ENCODE data around the gene CDH12.
"Not testable (repeated sequence)": the region's sequence is repeated elsewhere in the genome, so short reads cannot be mapped to it uniquely, and the experiment has no call there.

The CDH12 gene

DNA sequence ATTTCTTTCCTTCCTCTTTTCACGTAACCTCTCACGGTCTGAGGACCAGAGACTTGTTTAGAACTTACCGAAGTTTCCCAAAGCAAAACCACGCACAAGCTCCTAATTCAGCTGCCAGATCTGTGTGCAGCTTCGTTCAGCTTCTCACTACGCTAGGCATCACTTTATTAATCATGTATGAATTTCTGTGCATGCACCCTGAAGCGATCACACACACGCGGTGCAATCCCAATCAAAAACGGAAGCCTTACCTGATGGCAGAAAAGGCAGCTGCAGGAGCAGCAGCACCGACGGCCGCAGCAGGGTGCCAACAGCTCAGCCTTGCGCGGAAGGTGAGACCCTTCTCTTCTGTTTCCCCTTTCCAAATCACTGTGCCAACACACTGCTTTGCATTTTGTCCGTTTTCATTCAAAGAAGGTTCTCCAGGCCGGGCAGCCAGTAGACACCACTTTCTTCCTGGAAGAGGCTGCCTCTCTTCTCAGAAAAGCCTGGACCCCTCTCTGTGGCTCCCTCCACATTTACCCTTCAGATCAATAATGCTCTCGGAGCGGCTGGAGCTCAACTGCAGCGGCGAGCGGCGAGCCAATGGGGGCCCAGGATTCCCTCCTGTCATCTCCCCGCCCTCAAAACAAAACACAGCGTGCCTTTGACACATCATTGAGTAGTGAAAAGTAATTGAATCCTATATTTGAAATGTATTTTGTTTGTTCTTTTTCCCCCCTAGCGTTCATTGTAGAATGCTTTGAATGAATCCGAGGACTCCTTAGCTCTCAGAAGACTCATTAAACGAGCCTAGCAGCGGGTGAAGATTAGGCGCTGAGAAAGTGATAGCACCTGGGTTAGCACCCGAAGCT is at the start of gene CDH12:
CDH12 (minus strand) TSS at position 538 of the 854 bp plus-strand sequence.
- DNase-seq: peak; percentile 86 to 97 (median 96)

DNA sequence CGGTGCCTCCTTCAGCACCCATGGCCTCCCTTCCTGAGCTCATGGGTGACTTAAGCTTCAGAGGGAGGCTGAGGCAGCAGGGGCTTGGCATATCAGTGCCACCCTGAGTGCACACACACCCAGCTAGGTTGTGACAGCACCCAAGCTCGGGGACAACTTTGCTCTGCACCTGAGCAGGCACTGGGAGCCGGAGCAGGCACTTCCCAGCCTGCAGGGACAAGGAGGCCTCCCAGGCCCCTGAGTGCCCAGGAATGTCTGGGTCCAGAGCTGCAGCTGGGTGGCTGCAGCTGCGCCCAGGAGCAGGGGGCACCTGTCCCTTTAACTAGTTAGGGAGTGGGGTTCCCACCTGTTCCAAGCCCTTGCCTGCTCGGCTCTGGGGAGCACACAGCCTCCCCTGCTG is 48.7 kb upstream of the CDH12 start:
- no peak for DNase-seq

GRCh38 chr5:22900801-22901310 is 47.7 kb upstream of the CDH12 start:
- no peak for DNase-seq

- no peak for DNase-seq
These were observed 46.2 kb upstream of the CDH12 start for GRCh38 chr5:22899341-22899740.

GRCh38 chr5:22896152-22896551 is 43.0 kb upstream of the CDH12 start:
- no peak for DNase-seq

DNA sequence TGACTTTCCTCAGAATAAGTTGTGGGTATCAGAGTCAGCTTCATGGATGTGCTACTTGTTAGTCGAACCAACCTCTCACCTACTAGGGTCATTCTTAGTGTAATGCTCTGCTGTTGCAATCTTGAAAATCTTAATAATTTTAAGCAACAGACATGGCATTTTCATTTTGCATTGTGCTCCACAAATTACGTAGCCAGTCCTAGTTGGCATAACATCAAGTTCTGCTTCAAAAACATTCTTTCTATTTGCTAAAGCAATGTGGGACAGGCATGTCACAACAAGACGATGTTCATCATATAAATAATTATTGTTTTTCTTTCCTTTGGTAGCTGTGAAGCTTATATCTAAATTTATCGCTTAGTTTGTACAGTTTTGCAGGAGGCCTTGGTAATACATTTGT is 39.3 kb upstream of the CDH12 start:
- no peak for DNase-seq

DNA sequence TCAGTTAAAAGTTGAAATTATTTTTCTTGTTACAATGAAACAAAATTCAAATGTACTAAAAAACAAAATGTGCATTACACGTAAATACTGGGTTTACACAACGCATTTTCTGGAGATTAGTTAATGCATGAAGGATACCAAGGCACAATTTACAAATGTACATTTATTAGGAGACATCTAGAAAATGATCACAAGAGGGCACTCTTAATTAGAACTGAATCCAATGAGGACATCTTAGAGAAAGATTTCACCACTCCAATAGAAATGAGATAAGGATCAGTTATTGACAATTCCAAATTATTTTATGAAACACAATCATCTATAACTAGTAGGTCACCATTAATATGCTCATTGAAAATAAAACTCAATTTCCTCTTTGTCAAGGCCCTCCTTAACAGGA is 36.6 kb upstream of the CDH12 start:
- DNase-seq: peak; percentile 14 to 70 (median 34)

DNA sequence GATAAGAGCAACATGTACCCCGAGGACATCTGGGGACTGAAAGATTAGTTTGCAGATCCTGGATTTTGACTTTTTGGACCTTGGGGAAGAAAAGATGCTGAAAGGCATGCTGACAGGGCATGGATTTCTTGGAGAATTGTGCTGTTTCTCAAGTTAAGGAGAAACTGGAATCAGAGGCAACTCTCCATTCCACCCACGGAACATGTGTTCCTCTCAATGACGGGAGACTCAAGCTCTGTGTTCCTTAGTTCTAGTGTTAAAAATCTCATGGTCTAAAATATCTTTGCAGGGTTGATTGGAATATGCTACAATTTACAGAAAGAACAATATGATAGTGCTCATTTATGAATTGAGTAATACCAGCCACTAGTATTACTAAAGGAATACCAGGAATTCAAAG is 34.4 kb upstream of the CDH12 start:
- DNase-seq: no peak

- DNase-seq: not testable (repeated sequence)
These were observed 5.8 kb upstream of the CDH12 start for GRCh38 chr5:22858911-22859310.

DNA sequence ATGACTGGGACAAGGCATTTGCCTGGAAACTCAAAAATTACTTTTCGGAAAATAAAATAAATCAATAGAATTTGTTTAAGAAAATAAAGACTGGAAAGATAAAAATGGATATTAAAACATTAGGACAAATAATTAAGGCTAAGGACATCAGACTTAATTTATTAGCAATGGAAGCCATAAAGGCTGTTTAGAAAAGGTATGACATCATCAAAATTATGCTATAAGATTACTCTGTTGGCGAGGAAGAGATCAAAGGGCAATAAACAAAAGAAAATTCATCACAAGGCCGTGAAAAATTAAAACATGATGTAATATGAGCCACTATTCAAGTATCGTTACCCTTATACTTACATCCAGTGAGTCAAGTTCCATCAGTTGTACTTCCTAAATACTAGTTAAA is 2.7 kb upstream of the CDH12 start:
- DNase-seq: no peak

- peak in 2 of 3 experiments; percentile 17 to 51 for DNase-seq
These were observed 2.2 kb downstream of the CDH12 start for GRCh38 chr5:22850981-22851380.

DNA sequence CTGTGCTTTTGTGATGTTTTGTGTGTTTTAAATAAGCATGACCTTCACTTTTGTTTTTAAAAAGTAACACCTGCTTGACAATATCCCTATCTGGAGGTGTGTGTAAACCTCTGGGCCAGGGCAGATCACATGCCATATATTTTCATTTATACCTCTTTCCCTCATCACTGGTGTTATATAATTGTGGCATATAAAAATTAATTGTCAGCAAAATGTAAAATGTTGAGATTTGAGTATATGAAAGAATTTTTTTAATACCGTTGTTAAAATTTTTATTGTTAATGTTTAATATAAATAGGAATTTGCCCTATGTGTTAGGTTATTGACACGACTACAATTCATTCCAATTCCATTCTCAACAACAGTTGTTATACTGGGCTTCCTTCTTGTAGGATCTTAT is 6.5 kb downstream of the CDH12 start:
- no peak for DNase-seq

GRCh38 chr5:22844636-22845035 is 8.5 kb downstream of the CDH12 start:
- peak in 1 of 3 experiments; percentile 67 for DNase-seq

GRCh38 chr5:22844155-22844554 is 9.0 kb downstream of the CDH12 start:
- DNase-seq: peak in 2 of 3 experiments; percentile 30 to 80

GRCh38 chr5:22842574-22842973 is 10.6 kb downstream of the CDH12 start:
- DNase-seq: no peak

- no peak for DNase-seq
These were observed 15.3 kb downstream of the CDH12 start for GRCh38 chr5:22837803-22838202.

- DNase-seq: peak in 2 of 3 experiments; percentile 80 to 97
These were observed 17.5 kb downstream of the CDH12 start for GRCh38 chr5:22835686-22836085.

GRCh38 chr5:22793463-22793862 is 59.7 kb downstream of the CDH12 start:
- DNase-seq: no peak

- DNase-seq: no peak
These were observed 65.3 kb downstream of the CDH12 start for GRCh38 chr5:22787807-22788206.

GRCh38 chr5:22787398-22787797 is 65.7 kb downstream of the CDH12 start:
- no peak for DNase-seq

DNA sequence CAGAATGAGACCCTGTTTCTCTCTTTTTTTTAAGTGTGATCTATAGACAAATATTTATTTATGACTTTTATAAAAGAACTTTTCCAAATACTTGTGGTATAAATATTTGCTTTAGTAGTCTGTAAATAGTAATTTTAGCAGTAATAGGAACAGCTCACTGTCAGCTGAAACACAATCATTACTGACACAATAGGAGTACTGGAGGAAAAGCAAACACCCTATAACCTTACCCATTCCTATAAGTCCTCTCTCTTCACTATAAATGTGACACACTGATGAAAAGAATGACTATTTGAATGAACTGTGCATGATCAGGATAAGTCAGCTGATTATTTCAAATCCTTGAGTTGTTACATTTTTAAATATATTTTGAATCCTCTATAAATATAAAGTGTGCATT is 72.4 kb downstream of the CDH12 start:
- DNase-seq: peak in 1 of 3 experiments; percentile 84

DNA sequence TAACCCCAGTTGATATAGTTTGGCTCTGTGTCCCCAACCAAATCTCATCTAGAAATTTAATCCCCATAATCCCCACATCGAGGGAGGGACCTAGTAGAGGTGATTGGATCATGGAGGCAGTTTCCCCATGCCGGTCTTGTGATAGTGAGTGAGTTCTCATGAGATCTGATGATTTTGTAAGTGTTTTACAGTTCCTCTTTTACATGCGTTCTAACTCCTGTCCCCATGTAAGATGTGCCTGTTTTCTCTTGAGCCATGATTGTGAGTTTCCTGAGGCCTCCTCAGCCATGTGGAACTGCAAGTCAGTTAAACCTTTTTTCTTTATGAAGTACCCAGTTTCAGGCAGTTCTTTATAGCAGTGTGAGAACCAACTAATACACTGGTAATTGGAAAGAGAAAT is 73.6 kb downstream of the CDH12 start:
- no peak for DNase-seq

DNA sequence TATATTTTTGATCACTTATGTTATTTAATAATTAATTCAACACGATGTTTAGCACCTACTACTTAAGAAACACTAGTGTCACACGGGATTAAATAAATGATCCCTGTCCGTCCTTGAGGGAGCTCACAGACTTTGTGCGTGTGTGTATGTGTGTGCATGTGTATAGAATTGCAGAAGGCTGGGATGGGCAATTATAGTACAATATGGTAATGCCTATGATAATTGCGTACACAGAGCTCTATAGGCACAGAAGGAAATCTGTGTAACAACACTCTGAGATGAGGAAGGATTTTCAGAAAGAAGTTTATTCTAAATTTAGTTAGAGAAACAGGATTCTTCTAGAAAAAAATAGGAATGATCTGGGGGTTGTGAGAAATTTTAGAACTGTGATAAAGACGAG is 76.9 kb downstream of the CDH12 start:
- DNase-seq: peak in 1 of 3 experiments; percentile 34

GRCh38 chr5:22774214-22774613 is 78.9 kb downstream of the CDH12 start:
- DNase-seq: not testable (repeated sequence)

GRCh38 chr5:22764736-22765135 is 88.4 kb downstream of the CDH12 start:
- no peak for DNase-seq

Measured in NCI-H1417 (cell line).